C4-2B (cell line): ENCODE data around the gene CYSRT1.

Source experiments
- CTCF ChIP-seq: fragments of 450-650 bp; conservative IDR thresholded peaks from 2 replicates; pipeline ENCODE4 v1.5.1; 2017; ENCODE audit warnings: mild to moderate bottlenecking
- ZFX ChIP-seq: fragments of 450-650 bp; IDR thresholded peaks from 2 replicates; pipeline ENCODE4 v1.6.1; 2017

DNA sequence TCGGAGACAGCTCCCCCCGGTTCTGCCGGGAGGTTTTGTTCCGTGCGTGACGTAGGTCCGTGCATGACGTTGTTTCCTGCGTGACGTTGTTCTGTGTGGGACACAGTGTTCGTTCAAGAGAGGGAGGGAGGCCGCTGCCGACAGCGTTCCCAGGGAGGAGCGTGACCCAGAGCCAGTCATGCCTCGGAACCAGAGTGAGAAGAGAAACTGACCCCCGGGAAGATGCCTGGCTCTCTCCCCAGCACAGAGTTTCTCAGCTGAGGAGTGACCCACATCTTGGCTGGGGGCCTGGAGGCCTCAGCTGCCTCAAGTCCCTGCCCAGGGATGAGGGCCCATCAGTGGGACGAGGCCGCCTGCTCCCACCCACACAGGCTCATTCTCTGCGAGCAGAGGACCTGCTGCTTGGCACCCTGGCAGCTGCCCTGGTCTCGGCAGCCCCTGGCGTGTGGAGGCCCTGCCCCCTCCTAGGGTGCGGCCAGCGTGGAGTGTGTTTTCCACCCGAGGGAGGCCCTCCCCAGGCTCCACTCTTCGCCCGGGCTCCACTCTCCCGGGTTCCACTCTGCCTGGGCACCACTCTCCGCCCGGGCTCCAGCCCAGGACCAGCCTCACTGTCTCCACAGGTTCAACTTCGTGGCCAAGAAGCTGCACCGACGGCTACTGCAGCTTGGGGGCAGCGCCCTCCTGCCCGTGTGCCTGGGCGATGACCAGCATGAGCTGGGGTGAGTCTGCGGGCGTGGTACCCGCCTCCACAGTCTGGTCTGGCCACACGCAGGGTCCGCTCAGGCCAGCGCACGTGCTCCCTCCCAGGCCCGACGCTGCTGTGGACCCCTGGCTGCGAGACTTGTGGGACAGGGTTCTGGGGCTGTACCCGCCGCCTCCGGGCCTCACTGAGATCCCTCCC lies 11.6 kb upstream of the CYSRT1 start:
- TF ChIP-seq CTCF = no peak; the same call in 1 of the 2 replicates
- TF ChIP-seq ZFX = no peak
